ENCODE measurements around the gene PTGS2.

DNA sequence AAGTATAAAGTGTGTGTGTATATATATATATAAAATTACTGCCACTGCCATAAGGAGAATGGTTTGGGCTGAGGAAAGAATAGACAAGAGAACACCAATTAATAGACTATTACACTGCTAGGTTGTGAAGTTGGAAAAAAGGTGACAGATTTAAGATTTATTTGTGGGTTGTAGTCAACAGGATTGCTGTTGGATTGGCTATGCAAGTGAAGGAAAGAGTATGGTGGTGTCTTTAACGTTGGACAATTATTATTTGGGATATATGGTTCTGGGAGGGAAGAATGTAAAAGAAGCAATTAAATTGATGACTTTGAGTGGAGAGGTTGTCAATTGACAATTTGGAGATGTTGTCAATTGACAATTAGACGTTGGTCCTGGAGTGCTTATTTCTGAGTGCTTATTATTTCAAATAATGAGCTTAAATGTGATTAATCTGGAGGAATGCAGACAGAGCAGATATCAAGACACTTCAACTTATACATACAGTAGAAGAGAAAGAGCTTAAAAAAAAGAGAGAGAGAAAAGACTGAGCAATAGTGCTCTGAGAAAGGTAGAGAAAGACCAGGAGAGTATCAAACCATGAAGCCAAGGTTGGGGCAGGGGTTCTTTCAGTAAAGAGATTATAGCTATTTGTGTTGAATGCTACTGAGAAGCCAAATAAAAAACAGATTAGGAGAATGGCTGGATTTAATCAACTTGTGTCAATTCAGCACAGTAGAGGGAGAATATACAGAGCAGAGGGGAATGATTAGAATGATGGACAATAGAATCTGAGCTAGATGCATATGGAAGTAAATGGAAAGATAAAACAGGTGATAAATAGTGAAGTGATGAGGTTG, 9.7 kb downstream of the PTGS2 start:
- TF ChIP-seq YY1 (IDR thresholded peaks at IDR 0.05; ENCODE audit: insufficient read depth, insufficient read length) (no peak), SUZ12 (IDR thresholded peaks at IDR 0.05; ENCODE audit: extremely low read depth, insufficient read depth, insufficient read length) (no peak), ZNF274 (IDR thresholded peaks at IDR 0.05; ENCODE audit: low read depth, low read length) (no peak)

All from NT2/D1 (cell line).